K562 treated with DMSO at 1 percent for 48 hours (cell line): Measurements from ENCODE around the gene GABRA5. TPM values are rescaled to one million over a fixed set of nuclear protein-coding genes. Genes with fewer than 3 reads are reported as not detected.

Source experiments
- total RNA-seq: library from RNA; unstranded; fragments of 300-600 nt; gene quantifications from 2 replicates; pipeline ENCODE4 v1.2.3, GENCODE V29; 2022; ENCODE audit warnings: low replicate concordance; ENCODE audit errors: extremely low read depth

Gene GABRA5
- not detected in 2 replicates for total RNA-seq

GRCh38 chr15:26866298-26867199 lies at the start of gene GABRA5:
Gene GABRA5 (plus strand): TSS chr15:26867062. CDS start chr15:26869249, 2,187 bp downstream.

GRCh38 chr15:26970712-26971210 lies 103.9 kb downstream of the GABRA5 start, which contains the start of gene GABRG3:
Gene GABRG3 (plus strand): TSS chr15:26971181.

Other genes with a start within 250 kb of the GABRA5 start
- gene GABRB3, start 94.0 kb upstream of the GABRA5 start, total RNA-seq: not detected in 2 replicates
- not detected in 2 replicates for gene GABRG3, start 104.1 kb downstream of the GABRA5 start, total RNA-seq